Activated T-helper 9 cell treated with anti-CD3 and anti-CD28 coated beads, Interleukin-2, amount 50 U/mL, for 16 hours (primary cell): Measurements from ENCODE around the gene NRK.
"Not testable (repeated sequence)": the region's sequence is repeated elsewhere in the genome, so short reads cannot be mapped to it uniquely, and the experiment has no call there.

Source experiments
- DNase-seq: peaks from one replicate; pipeline ENCODE4 v3.0.0-alpha.2; 2020; ENCODE audit warnings: low read depth

NRK gene, protein sequence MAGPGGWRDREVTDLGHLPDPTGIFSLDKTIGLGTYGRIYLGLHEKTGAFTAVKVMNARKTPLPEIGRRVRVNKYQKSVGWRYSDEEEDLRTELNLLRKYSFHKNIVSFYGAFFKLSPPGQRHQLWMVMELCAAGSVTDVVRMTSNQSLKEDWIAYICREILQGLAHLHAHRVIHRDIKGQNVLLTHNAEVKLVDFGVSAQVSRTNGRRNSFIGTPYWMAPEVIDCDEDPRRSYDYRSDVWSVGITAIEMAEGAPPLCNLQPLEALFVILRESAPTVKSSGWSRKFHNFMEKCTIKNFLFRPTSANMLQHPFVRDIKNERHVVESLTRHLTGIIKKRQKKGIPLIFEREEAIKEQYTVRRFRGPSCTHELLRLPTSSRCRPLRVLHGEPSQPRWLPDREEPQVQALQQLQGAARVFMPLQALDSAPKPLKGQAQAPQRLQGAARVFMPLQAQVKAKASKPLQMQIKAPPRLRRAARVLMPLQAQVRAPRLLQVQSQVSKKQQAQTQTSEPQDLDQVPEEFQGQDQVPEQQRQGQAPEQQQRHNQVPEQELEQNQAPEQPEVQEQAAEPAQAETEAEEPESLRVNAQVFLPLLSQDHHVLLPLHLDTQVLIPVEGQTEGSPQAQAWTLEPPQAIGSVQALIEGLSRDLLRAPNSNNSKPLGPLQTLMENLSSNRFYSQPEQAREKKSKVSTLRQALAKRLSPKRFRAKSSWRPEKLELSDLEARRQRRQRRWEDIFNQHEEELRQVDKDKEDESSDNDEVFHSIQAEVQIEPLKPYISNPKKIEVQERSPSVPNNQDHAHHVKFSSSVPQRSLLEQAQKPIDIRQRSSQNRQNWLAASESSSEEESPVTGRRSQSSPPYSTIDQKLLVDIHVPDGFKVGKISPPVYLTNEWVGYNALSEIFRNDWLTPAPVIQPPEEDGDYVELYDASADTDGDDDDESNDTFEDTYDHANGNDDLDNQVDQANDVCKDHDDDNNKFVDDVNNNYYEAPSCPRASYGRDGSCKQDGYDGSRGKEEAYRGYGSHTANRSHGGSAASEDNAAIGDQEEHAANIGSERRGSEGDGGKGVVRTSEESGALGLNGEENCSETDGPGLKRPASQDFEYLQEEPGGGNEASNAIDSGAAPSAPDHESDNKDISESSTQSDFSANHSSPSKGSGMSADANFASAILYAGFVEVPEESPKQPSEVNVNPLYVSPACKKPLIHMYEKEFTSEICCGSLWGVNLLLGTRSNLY (N-terminal part only)

DNA sequence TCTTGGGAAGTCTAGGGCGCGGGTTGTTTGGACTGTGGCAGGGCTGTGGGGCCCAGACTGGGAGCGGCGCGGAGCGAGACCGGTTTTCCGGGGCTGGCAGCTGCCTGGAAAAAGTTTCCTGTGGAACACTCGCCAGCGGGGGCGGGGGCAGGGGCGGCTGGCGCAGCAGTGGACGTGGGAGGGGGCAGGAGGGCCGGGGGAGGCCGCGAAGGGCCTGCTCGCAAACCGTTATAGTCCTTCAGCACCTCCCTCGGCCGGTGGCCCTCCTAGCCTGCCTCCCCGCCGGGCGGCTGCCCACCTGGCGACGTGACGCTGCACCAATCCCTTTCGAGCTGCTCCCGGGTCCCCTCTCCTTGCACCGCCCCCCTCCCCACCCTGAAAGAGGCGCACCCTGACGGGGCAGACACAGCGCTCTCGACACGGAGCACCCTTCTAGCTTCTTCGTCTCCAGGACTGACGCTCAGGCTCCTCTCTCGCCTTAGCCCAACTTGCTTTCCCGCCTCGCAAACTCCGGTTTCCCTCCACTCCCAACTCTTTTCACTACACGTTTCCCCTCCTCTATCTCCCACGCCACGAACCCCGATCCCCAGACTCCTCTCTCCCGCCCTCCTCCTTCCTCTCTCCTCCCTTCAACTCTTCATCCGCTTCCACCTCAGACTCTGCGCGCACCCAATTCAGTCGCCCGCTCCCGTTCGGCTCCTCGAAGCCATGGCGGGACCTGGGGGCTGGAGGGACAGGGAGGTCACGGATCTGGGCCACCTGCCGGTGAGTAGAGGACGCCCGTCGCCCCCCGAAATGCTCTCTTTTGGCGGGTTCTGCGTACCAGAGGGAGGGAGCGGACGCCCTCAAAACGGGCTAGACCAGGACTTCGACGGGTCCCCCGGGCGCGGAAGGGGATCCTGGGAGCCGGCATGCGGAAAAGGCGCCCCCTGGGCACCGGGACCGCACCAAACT lies at the start of gene NRK:
Gene NRK, plus strand, starts transcription at position 402 of the 954 bp plus-strand sequence. Its CDS starts 307 bp downstream, at position 709.
- no peak for DNase-seq

DNA sequence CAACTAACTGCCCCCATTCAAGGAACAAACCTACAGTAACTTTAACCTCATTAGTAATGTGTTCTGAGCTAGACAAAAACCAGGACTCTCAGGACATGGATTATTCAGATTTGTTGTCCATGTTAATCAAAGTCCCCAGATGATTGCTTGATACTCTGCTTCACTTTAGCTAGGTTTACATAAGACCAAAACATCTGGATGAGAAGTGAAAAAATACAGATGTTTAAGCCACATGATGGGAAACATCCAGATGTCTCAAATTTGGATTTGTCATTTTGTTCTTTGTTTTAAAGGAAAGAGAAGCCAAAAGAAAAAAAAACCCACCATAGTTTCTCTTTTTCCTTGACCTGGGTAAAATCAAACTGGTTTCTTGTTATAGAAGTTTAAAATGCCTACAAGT lies 48.5 kb upstream of the NRK start:
- no peak for DNase-seq

DNA sequence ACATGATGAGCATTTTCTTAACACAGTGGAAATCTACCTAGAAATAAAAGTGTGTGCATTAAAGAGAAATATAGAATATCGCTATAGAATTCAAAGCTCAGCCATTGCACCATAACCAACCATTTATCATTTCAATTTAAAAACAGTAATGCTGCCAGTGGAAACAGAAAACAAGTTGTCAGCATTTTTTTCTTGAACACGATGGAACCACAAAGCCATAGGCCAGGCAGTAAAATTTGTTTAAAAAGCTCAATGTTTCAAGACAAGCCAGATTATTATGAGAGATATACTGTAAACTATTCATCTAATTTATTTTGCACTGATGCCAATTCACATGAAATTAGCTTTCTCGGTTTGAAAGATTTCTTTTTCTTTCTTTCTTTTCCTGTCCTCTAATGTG lies 46.7 kb upstream of the NRK start:
- DNase-seq, result no peak

DNA sequence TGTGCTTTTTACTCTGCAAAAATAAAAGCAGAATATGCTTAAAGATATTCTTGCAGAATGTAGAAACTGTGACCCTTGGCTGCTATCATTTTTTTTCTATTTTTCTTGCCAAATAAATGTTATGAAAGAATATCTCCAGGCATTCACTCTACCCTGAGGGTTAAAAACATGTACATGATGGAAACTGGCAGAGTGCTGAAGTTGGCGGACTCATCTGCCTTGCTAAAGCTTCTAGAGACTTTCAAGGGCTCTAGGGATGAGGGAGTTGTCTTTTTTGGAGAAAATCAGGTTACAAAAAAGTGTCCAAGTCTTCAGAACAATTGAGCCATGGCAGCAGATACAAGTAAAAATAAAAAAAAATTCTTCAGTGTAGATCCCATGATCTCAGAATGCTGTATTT lies 40.5 kb upstream of the NRK start:
- no peak for DNase-seq

DNA sequence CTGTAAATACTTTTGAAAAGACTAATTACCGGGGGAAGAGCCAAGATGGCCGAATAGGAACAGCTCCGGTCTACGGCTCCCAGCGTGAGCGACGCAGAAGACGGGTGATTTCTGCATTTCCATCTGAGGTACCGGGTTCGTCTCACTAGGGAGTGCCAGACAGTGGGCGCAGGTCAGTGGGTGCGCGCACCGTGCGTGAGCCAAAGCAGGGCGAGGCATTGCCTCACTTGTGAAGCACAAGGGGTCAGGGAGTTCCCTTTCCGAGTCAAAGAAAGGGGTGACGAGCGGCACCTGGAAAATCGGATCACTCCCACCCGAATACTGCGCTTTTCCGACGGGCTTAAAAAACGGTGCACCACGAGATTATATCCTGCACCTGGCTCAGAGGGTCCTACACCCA lies 25.5 kb upstream of the NRK start:
- DNase-seq, result not testable (repeated sequence)

DNA sequence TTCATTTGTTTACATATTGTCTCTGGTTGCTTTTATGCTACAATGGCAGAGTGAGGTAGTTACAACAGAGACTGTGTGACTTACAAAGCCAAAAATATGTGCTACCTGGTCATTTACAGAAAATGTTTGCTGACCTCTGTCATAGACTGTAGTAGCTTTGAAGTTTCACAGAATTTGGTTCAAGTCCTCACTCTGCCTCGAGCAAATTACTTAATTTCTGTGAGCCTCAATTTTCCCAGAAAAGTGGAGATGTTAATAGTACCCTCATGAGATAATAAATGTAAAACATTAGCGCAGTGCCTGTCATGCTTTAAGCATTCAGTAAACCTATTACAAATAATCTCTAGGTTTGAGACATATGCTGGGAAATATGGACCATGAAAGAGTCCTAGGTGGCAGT lies 18.4 kb upstream of the NRK start:
- no peak for DNase-seq

DNA sequence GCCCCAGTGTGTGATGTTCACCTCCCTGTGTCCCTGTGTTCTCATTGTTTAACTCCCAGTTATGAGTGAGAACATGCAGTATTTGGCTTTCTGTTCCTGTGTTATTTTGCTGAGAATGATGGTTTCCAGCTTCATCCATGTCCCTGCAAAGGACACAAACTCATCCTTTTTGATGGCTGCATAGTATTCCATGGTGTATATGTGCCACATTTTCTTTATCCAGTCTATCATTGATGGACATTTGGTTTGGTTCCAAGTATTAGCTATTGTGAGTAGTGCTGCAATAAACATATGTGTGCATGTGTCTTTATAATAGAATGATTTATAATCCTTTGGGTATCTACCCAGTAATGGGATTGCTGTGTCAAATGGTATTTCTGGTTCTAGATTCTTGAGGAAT lies 16.7 kb upstream of the NRK start:
- not testable (repeated sequence) for DNase-seq

DNA sequence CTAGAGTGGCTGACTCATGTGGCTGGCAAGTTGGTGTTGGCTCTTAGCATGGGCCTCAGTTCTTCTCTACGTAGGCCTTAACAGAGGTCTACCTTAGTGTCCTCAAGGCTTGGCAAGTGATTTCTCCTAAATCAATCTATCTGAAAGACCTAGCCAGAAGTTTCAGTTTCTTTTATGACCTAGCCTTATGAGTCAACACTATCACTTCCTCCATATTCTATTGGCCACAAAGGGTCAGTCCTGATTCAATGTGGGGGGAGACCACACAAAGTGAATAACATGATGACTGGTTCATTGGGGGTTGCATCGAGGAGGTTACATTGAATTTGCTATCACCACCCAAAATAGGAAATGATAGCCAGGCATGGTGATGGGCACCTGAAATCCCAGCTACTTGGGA lies 5.8 kb upstream of the NRK start:
- no peak for DNase-seq

DNA sequence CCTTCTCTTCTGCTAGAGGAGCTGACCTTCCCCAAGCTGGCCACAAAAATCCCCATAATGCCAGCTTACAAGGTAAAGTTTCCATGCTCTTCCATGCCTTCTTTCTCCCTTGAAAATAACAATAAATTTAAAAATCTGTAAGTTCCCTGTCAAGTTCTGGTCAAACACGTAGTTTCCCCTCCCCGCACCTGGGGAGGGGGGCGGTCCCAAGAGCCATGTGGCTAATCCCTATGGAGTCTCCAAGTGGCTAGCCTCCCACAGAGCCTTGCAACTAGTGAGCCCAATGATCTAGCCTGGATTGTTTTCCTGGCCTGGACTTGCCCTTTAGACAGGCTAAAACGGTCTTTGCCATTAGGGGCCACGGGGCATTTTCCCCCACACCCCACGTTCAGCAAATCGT lies 2.1 kb upstream of the NRK start:
- DNase-seq, result no peak

DNA sequence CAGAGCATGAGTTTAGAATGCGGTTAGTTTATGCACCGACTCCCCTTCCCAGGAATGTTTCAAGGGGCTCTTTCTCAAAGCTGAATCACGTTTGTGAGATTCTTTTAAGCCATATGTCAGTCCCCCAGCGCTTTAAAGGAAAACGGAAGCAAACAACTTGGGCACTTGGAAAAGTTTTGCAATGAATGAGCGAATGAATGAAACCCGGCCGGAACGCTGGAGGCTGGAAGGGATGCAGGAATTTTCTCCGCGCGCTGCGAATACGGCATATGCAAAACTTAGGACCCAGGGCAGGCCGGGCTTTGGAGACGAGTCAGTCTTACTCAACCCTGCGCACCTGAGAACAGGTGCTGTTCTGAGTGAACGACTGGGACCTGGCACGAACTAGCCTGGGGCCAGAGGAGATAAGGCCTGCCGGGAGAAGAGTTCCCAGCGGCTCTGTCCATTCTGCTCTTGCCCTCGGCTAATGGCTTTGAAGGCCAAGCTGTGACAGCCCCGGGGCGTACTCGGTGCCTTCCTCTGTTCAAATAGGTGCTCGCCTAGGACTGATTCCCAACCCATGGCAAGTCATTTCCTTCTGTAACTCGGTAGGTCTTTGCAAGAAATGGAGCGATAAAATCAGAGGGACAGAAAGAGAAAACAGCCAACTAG lies 743 bp upstream of the NRK start:
- no peak for DNase-seq

DNA sequence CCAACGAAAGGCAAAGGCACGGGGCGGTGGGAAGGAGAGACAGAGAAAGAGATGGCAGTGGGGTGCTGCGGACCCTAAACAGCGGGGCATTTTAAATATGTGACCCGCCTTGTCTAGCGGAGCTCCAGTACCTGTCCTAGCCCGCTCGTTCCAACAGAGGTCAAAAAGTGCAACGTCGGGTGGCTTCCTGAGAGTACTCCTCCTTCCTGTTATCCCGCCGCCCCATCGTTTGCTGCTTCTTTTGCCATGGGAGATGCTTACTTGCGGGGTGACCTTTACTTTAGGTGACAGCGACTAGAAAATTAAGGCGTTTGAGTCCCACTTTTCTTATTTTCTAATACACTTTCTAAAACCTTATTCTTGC lies 735 bp downstream of the NRK start:
- no peak for DNase-seq

DNA sequence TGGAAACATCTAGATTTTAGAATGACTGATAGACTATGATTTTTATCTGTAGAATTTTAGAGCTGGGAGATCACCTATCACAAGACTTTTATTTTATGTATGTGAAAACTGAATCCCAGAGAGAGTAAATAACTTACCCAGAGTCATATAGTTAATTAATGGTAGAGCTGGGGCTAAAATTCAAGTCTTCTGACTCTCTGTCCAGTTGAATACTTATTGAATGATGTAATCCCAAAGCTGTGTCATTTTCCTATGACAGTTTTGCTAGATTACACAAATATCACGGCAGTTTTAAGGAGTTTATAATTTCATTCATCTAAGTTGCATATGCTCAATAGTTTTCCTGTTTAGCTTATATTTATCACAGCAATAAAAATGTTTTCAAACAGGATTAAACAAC lies 6.7 kb downstream of the NRK start:
- DNase-seq, result no peak

DNA sequence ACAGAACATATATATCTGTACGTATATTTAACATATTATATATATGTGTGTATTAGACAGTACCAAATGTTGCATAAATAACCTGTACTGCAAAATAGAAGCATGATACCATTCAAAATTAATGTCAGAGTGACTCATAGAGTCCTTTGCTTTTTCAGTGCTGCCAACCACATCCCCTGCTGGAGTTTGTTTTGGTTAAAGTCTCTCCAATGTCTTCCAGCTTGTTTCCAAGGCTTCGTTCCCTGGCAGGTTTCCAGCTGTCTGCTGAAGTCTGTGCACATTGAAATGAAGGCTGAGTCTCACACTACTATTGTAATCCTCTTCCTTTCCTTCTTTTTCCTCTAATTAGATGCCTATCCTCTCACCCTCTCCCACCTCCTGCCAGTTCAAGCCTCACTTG lies 14.9 kb downstream of the NRK start:
- DNase-seq, result no peak

DNA sequence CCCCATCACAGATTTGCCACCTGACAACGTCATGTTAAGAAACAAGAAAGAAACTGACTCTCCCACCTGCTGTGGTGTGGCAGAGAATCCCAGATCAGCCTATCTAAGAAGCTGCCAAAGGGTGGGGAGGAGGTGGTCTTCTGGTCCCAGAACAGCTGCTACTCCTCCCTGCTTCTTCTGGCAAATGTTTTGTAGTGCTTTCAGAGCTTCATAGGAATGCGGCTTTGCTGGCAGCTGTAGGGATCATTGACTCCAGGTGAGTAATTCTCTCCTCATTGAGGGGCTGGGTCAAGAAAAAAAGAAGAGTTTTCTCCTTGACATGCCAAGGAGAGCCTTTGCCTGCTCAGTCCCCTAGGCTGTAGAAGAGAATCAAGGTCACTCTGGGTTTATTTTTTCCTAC lies 23.3 kb downstream of the NRK start:
- DNase-seq, result no peak

DNA sequence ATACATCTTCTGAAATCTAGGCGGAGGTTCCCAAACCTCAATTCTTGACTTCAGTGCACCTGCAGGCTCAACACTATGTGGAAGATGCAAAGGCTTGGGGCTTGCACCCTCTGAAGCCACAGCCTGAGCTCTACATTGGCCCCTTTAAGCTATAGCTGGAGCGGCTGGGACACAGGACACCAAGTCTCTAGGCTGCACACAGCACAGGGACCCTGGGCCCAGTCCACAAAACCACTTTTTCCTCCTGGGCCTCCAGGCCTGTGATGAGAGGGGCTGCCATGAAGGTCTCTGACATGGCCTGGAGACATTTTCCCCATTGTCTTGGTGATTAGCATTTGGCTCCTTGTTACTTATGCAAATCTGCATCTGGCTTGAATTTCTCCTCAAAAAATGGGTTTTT lies 27.8 kb downstream of the NRK start:
- not testable (repeated sequence) for DNase-seq

DNA sequence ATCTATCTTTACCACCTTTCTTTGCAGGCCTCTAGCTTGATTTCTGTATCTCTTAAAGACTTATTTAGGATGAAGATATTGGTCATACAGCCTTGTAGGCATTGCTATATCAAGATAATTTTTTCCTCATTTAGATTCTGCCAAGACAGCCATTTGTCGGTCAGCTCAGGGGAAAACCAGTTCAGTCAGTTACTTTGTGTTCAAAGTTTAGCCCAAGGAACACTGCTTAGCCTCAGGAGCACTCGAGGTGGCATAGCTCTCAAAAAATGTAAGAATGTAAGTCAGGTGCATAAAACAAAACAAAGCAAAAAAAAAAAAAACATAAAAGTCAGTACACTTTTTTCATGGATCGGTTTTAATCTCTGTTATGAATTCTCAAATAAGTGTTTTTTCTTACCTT lies 43.4 kb downstream of the NRK start:
- DNase-seq, result no peak

DNA sequence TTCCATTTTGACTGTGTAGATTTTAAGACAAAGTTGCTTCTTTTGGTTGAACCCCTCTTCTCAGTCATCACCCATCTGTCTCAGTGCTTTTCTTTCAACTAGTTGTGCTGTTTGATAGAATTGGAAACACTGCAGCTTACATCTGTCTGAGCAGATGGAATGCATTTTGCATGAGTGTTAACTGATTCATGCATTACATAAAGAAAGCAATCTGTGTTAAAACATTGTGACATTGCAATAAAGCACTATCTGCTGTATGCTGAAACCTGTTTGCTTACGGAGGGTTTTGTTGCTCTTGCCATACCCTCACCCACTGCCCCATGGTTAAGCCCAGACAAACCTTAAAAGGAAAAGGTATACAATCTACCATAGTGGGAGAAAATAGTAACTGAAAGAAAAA lies 47.4 kb downstream of the NRK start:
- no peak for DNase-seq

DNA sequence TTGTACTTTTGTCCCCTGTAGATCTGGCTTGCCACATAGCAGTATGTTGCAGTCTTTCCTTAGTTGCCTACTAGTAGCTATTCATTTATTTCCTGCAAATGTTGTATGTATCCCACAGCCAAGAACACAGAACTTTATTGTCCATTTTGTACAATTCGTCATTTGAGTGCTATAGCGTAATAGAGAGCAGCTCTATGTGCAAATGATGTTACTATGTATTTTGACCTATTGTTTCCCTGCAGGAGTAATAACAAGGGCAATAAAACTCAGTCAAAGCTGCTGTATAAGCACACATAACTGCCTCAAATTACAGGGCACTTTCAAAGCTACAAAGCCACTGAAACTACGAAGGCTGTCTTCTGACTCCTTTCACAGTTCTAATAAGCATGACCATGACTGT lies 48.1 kb downstream of the NRK start:
- DNase-seq, result no peak

DNA sequence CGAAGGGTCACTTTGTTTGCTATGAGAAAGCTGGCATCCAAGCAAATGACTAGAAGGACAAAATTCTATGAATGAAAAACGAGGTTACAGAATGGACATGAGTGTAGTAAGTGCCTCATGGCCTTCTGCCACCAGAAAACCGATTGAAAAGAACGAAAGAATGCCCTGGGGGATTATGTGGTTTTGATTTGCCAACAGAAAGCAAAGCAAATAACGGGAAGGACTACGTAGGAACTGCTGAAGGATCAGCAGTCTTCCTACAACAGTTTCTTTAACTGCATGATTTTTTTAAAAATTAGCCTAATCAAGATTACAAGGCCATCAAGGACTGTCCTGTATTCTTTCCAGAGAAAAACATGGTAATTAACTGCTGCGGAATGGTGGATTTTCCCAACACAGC lies 50.6 kb downstream of the NRK start:
- DNase-seq, result no peak

DNA sequence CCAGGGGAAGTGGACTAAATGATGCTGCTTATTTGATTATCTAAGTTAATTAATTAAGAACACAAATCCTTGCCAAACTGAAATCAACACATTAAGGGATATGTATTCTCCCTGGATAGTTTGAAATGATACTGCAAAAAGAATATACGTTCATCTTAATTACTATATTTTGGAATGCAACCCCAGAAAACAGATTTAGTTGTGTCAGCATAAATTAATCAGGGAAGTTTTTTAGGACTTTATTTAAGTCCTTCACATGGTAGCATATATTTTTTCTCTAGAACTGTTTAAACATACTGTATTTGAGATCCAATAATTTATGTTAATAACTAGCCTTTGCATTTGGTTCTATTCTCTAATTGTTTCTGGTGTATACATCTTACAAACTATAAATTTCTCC lies 52.5 kb downstream of the NRK start:
- DNase-seq, result no peak

DNA sequence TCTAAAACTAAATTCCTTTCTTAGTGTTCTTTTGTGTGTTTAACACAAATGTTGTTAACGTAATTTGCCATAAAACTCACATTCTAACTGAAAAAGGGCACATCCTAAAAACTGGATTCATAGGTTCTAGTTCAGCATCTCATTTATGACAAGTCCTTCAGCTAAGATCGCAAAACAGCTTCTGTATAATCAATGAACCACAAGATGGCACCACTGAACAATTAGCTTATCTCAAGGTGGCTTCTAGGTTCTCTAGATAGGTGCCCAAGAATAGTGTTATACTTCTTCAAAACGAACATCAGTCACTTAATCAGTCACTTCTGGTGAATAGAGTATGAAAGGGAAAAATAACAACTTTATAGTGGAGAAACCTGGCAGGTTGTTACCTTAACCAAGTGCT lies 54.3 kb downstream of the NRK start:
- no peak for DNase-seq
